ENCODE measurements around the gene SETD3.
A peak's percentile ranks its signal among the peaks of the same experiment; 100 is the strongest.

SETD3 gene

GRCh38 chr14:99479906-99480869 is at the start of gene SETD3:
Gene SETD3, minus strand, starts transcription at chr14:99480859. Its CDS starts 15,054 bp downstream, at chr14:99465805.
- DNase-seq = peak; percentile 38

GRCh38 chr14:99529899-99530298 is 49.2 kb upstream of the SETD3 start:
- DNase-seq = no peak

- no peak for DNase-seq
Observed at GRCh38 chr14:99527427-99528076, 46.9 kb upstream of the SETD3 start.

GRCh38 chr14:99527026-99527425 is 46.4 kb upstream of the SETD3 start:
- no peak for DNase-seq

GRCh38 chr14:99525699-99526080 is 45.0 kb upstream of the SETD3 start:
- DNase-seq = no peak

GRCh38 chr14:99524804-99525698 is 44.4 kb upstream of the SETD3 start:
- no peak for DNase-seq

GRCh38 chr14:99524091-99524661 is 43.5 kb upstream of the SETD3 start:
- no peak for DNase-seq

GRCh38 chr14:99523704-99524055 is 43.0 kb upstream of the SETD3 start:
- no peak for DNase-seq

GRCh38 chr14:99522934-99523703 is 42.5 kb upstream of the SETD3 start:
- no peak for DNase-seq

- no peak for DNase-seq
Observed at GRCh38 chr14:99522457-99522891, 41.8 kb upstream of the SETD3 start.

- DNase-seq = no peak
Observed at GRCh38 chr14:99522025-99522401, 41.4 kb upstream of the SETD3 start.

GRCh38 chr14:99521176-99522024 is 40.7 kb upstream of the SETD3 start:
- DNase-seq = no peak

GRCh38 chr14:99520571-99521081 is 40.0 kb upstream of the SETD3 start:
- no peak for DNase-seq

- DNase-seq = no peak
Observed at GRCh38 chr14:99519931-99520421, 39.3 kb upstream of the SETD3 start.

GRCh38 chr14:99519347-99519881 is 38.8 kb upstream of the SETD3 start:
- no peak for DNase-seq

GRCh38 chr14:99518441-99519346 is 38.0 kb upstream of the SETD3 start:
- peak; percentile 85 for DNase-seq

GRCh38 chr14:99517643-99518381 is 37.2 kb upstream of the SETD3 start:
- no peak for DNase-seq

GRCh38 chr14:99516871-99517642 is 36.4 kb upstream of the SETD3 start:
- no peak for DNase-seq
